Progenitor cell of endocrine pancreas (in vitro differentiated cells): ENCODE measurements around the gene TEX19. TPM values are rescaled to one million over a fixed set of nuclear protein-coding genes. Genes with fewer than 3 reads are reported as not detected.
A peak's percentile ranks its signal among the peaks of the same experiment; 100 is the strongest.

Experiments used
- DNase-seq: peaks from one replicate; pipeline ENCODE4 v3.0.0; 2021; ENCODE audit warnings: low spot score; ENCODE audit not compliant: unreplicated experiment
- H3K27ac Mint-ChIP-seq: 2 replicates; pipeline ENCODE4 v1.8.0; 2021; ENCODE audit warnings: mild to moderate bottlenecking, moderate library complexity, mixed read lengths
- H3K27me3 Mint-ChIP-seq: 2 replicates; pipeline ENCODE4 v1.8.0; 2021; ENCODE audit warnings: mixed read lengths
- H3K36me3 Mint-ChIP-seq: 2 replicates; pipeline ENCODE4 v1.8.0; 2022; ENCODE audit warnings: mixed read lengths; ENCODE audit not compliant: insufficient read depth
- H3K4me1 Mint-ChIP-seq: 2 replicates; pipeline ENCODE4 v1.8.0; 2021; ENCODE audit warnings: low read depth, mixed read lengths
- H3K4me3 Mint-ChIP-seq: 2 replicates; pipeline ENCODE4 v1.8.0; 2021; ENCODE audit warnings: low read depth, mild to moderate bottlenecking, moderate library complexity, mixed read lengths
- H3K9me3 Mint-ChIP-seq: 2 replicates; pipeline ENCODE4 v1.8.0; 2021; ENCODE audit warnings: low read depth, mixed read lengths
- long read RNA-seq: library from polyadenylated mRNA; unstranded; transcript quantifications from one replicate; pipeline ENCODE4 v2.0.0, GENCODE V29; 2020
- total RNA-seq: library from RNA; stranded (reverse); gene quantifications from 2 replicates; pipeline ENCODE4 v1.2.1, GENCODE V29; 2021
- TF ChIP-seq, protein P1 (sequence below): fragments of 200-600 bp; sonication (generic); IDR thresholded peaks from one replicate; pipeline ENCODE4 v1.5.0; 2021; ENCODE audit warnings: antibody characterized with exemption, mild to moderate bottlenecking; ENCODE audit not compliant: unreplicated experiment

TEX19 gene, protein sequence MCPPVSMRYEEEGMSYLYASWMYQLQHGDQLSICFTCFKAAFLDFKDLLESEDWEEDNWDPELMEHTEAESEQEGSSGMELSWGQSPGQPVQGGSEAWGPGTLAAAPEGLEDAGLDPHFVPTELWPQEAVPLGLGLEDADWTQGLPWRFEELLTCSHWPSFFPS
- total RNA-seq: 0.24 TPM in 1 of 2 replicates, not detected in the other
- long read RNA-seq, partial matches to known transcripts: 0 of 1 reads
- long read RNA-seq, other reads (novel, unspliced or antisense): 0 of 1 reads

DNA sequence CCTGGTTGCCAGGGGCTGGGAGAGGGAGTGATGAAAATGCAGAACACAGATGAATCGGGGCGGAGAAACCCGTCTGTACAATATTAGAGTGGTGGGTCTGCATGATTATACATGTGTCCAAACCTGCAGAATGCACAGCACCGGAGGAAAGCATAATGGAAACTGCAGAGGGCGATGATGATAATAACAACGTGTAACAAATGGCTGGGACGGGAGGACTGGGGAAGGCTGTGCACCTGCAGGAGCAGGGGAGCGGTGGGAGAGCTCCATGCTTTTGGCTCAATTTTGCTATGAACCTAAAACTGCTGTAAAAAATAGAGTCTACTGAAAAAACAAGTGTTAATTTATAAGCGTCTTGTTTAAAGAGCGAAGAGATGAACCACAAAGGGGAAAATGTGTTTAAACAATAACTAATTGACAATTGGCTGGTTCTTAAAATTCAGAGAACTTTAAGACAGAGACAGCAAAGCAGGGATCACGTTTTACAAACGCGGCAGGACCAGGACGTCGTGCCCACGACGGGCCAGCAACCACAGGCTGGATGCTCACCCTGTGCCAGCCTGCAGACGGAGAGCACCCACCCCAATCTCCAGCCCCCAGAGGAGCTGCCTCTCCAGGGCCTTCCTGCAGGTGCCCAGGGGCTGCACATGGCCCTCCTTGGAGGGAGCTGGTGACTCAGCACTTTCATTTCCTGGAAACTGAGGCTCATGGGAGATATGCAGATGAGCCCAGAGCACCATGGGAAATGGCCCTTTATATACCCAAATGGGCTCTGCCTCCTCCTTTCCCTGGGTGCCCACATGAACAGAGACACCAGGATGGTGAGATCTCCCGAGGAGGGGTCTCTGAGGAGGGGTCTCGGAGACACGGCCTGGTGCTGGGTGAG, at the start of gene TEX19:
Gene TEX19, plus strand, starts transcription at position 783 of the 886 bp plus-strand sequence. CDS start 2,904 bp downstream, outside the sequence.
- TF ChIP-seq, protein P1, sequence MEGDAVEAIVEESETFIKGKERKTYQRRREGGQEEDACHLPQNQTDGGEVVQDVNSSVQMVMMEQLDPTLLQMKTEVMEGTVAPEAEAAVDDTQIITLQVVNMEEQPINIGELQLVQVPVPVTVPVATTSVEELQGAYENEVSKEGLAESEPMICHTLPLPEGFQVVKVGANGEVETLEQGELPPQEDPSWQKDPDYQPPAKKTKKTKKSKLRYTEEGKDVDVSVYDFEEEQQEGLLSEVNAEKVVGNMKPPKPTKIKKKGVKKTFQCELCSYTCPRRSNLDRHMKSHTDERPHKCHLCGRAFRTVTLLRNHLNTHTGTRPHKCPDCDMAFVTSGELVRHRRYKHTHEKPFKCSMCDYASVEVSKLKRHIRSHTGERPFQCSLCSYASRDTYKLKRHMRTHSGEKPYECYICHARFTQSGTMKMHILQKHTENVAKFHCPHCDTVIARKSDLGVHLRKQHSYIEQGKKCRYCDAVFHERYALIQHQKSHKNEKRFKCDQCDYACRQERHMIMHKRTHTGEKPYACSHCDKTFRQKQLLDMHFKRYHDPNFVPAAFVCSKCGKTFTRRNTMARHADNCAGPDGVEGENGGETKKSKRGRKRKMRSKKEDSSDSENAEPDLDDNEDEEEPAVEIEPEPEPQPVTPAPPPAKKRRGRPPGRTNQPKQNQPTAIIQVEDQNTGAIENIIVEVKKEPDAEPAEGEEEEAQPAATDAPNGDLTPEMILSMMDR: no peak
- DNase-seq: no peak
- peaks cover 22% of the 10 kb centered on the region for H3K27me3 Mint-ChIP-seq
- H3K36me3 Mint-ChIP-seq: no peaks in the 10 kb centered on the region
- no peak within 1 kb of the TSS for H3K27ac Mint-ChIP-seq
- peaks cover 4% of the 10 kb centered on the region for H3K4me1 Mint-ChIP-seq
- H3K4me3 Mint-ChIP-seq: no peak within 1 kb of the TSS
- H3K9me3 Mint-ChIP-seq: no peaks in the 10 kb centered on the region

DNA sequence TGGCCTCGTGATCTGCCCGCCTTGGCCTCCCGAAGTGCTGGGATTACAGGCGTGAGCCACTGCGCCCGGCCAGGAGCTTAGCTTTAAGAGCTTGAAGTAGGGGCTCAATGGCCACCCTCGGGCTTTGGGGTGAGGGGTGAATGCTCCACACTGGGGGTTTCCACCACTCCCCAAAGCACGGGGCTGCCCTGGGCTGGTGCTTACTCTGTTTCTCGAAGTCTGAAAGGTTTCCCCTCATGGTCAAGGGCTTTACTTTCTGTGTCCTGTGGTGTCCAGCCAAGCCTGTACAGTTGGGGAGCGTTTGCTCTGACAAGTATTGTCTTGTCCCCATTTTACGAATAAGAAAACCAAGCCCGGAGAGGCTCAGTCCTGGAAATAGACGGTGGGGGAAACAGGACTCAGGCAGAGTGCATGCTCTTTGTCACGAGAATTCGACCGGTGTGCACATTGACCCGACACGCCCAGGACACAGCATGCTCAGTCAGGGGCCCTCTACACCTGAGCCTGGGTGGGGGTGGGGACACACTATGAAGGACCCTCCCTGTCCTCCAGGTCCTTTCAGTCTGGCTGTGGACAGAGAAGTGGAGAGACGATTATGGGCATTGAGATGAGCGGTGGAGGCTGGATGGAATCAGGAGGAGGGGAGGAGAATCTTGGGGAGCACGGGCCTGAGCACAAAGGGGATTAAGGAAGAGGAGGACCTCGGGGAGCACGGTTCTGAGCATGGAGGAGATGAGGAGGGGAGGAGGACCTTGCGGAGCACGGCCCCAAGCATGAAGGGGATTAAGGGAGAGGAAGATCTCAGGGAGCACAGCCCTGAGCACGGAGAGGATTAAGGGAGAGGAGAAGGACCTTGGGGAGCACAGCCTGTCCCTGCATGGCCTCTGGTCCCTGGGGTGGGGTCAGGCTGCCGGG, 49.1 kb upstream of the TEX19 start:
- TF ChIP-seq, protein P1: no peak
- DNase-seq: no peak
- no peaks in the 10 kb centered on the region for H3K36me3 Mint-ChIP-seq
- no peaks in the 10 kb centered on the region for H3K9me3 Mint-ChIP-seq
- peaks cover 19% of the 10 kb centered on the region for H3K27me3 Mint-ChIP-seq
- no peak overlapping the region for H3K4me3 Mint-ChIP-seq
- peaks cover 4% of the 10 kb centered on the region for H3K4me1 Mint-ChIP-seq
- H3K27ac Mint-ChIP-seq: peak overlapping the region; percentile 56

DNA sequence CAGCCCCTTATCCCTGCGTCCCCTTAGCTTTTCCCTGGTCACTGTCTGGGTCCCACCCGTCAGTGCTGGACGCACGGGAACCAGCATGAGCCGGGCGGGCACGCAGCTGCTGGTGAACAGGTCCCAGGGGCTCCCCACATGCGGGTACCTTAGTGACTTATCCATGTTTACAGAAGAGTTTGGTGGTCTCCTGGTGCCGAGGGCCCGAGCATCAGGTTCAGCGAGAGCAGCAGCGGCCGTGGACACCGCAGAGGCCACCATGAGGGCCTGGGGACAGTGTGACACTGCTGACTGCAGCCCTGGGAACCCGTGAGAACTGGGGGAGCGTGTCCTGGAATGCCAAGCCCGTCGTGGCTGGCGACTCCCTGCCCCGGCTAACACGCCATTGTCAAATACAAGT, 48.2 kb upstream of the TEX19 start:
- H3K27me3 Mint-ChIP-seq: peaks cover 19% of the 10 kb centered on the region
- no peaks in the 10 kb centered on the region for H3K36me3 Mint-ChIP-seq

DNA sequence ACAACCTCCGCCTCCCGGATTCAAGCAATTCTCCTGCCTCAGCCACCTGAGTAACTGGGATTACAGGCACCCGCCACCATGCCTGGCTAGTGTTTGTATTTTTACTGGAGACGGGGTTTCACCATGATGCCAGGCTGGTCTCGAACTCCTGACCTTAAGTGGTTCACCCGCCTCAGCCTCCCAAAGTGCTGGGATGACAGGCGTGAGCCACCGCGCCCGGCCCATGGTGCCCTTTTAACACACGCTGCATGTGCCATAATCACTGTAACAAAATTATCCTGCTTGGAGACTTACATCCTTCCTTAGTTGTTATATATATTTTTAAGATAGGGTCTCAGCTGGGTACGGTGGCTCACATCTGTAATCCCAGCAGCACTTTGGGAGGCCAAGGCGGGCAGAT, 47.1 kb upstream of the TEX19 start:
- Mint-ChIP-seq H3K27me3 (peaks cover 19% of the 10 kb centered on the region), H3K4me1 (peaks cover 7% of the 10 kb centered on the region), H3K9me3 (no peaks in the 10 kb centered on the region), H3K4me3 (no peak overlapping the region), H3K36me3 (no peaks in the 10 kb centered on the region), H3K27ac (no peak overlapping the region)
- no peak for DNase-seq
- TF ChIP-seq, protein P1: no peak

More for the DNA sequence above, 48.2 kb upstream of the TEX19 start:
- Mint-ChIP-seq H3K4me1 (peaks cover 7% of the 10 kb centered on the region), H3K9me3 (no peaks in the 10 kb centered on the region), H3K27ac (no peak overlapping the region), H3K4me3 (no peak overlapping the region)
- DNase-seq: no peak
- TF ChIP-seq, protein P1: no peak
